Measurements from ENCODE around the gene KCNIP1.

GRCh38 chr5:170769246-170769645 is 265.4 kb downstream of the KCNIP1 start:
- TF ChIP-seq BRCA1 (IDR thresholded peaks at IDR 0.05; ENCODE audit: low read depth, low read length) (no peak), SIX5 (IDR thresholded peaks at IDR 0.05; ENCODE audit: low read depth, low read length, severe bottlenecking) (no peak), MXI1 (IDR thresholded peaks at IDR 0.05; ENCODE audit: low read depth, low read length) (no peak), SIN3A (IDR thresholded peaks at IDR 0.05; ENCODE audit: low read depth, low read length) (no peak), EZH2 (IDR thresholded peaks at IDR 0.05; ENCODE audit: borderline replicate concordance, control insufficient read depth, low read depth, low read length) (no peak), JUND (IDR thresholded peaks at IDR 0.05; ENCODE audit: low read depth, low read length) (no peak), POLR2A (IDR thresholded peaks at IDR 0.05; ENCODE audit: low read depth, low read length) (no peak), SMC3 (IDR thresholded peaks at IDR 0.05; ENCODE audit: borderline replicate concordance, low read length) (no peak), EP300 (IDR thresholded peaks at IDR 0.05; ENCODE audit: borderline replicate concordance in 1 of 2, control insufficient read depth in 1 of 2, low read depth in 2 of 2, low read length in 2 of 2) (no peak), POLR2AphosphoS2 (IDR thresholded peaks at IDR 0.05; ENCODE audit: low read depth, low read length) (no peak), ASH2L (IDR thresholded peaks at IDR 0.05; ENCODE audit: borderline replicate concordance, low read depth) (no peak)
- TF ChIP-seq, protein P1, sequence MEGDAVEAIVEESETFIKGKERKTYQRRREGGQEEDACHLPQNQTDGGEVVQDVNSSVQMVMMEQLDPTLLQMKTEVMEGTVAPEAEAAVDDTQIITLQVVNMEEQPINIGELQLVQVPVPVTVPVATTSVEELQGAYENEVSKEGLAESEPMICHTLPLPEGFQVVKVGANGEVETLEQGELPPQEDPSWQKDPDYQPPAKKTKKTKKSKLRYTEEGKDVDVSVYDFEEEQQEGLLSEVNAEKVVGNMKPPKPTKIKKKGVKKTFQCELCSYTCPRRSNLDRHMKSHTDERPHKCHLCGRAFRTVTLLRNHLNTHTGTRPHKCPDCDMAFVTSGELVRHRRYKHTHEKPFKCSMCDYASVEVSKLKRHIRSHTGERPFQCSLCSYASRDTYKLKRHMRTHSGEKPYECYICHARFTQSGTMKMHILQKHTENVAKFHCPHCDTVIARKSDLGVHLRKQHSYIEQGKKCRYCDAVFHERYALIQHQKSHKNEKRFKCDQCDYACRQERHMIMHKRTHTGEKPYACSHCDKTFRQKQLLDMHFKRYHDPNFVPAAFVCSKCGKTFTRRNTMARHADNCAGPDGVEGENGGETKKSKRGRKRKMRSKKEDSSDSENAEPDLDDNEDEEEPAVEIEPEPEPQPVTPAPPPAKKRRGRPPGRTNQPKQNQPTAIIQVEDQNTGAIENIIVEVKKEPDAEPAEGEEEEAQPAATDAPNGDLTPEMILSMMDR (IDR thresholded peaks at IDR 0.05 in 2 of 3, conservative IDR thresholded peaks at IDR 0.05 in 1 of 3; ENCODE audit: control insufficient read depth in 2 of 3, extremely low read depth in 1 of 3, insufficient read depth in 1 of 3, low read depth in 3 of 3, low read length in 3 of 3) = no peak
- TF ChIP-seq, protein P2, sequence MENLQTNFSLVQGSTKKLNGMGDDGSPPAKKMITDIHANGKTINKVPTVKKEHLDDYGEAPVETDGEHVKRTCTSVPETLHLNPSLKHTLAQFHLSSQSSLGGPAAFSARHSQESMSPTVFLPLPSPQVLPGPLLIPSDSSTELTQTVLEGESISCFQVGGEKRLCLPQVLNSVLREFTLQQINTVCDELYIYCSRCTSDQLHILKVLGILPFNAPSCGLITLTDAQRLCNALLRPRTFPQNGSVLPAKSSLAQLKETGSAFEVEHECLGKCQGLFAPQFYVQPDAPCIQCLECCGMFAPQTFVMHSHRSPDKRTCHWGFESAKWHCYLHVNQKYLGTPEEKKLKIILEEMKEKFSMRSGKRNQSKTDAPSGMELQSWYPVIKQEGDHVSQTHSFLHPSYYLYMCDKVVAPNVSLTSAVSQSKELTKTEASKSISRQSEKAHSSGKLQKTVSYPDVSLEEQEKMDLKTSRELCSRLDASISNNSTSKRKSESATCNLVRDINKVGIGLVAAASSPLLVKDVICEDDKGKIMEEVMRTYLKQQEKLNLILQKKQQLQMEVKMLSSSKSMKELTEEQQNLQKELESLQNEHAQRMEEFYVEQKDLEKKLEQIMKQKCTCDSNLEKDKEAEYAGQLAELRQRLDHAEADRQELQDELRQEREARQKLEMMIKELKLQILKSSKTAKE (IDR thresholded peaks at IDR 0.05; ENCODE audit: low read depth, poor library complexity, severe bottlenecking) = no peak

Measured in GM12878 (cell line).